IMR-90 (cell line): Measurements from ENCODE around the gene HAUS5. TPM values are rescaled to one million over a fixed set of nuclear protein-coding genes. Genes with fewer than 3 reads are reported as not detected.

Experiments used
- ATAC-seq: fragments of 200-7000 bp; cut with Tn5 transposase; 2 replicates; pipeline ENCODE4 v1.9.1; 2020; ENCODE audit warnings: low read depth, mild to moderate bottlenecking, moderate library complexity
- BruUV-seq: library from RNA; stranded (reverse); fragments of 400-500 nt; replicated peaks from 2 replicates; lab custom pipeline; 2021; lab: Mats Ljungman, UMichigan
- CTCF ChIA-PET: fragments of 300-600 bp; formaldehyde crosslinking; extraction: SDS; loops from one replicate; lab custom pipeline; 2021; ENCODE audit warnings: antibody characterized with exemption; lab: Yijun Ruan, JAX
- POLR2A ChIA-PET: fragments of 300-600 bp; sonication (Branson Sonifier 250); formaldehyde crosslinking; loops from one replicate; lab custom pipeline; 2022; ENCODE audit warnings: antibody characterized with exemption; ENCODE audit not compliant: unreplicated experiment; lab: Charles Lee
- DNase-seq: peaks from one replicate; pipeline ENCODE4 v3.0.0; 2013
- H2AFZ ChIP-seq: replicated peaks from 2 replicates; pipeline ENCODE3; 2013; ENCODE audit warnings: low read length, mild to moderate bottlenecking; ENCODE audit not compliant: poor library complexity
- H2AK5ac ChIP-seq: 2 replicates; pipeline ENCODE4 v1.6.1; 2013; ENCODE audit warnings: low read depth, low read length, inconsistent platforms
- H2AK9ac ChIP-seq: replicated peaks from 2 replicates; pipeline ENCODE3; 2013; ENCODE audit warnings: mild to moderate bottlenecking, low read depth, low read length, moderate library complexity; ENCODE audit not compliant: poor library complexity
- H2BK120ac ChIP-seq: 2 replicates; pipeline ENCODE4 v1.6.1; 2013; ENCODE audit warnings: low read depth, low read length, inconsistent platforms
- H2BK15ac ChIP-seq: 3 replicates; pipeline ENCODE4 v1.6.1; 2013; ENCODE audit warnings: low read depth, low read length, inconsistent platforms
- H2BK20ac ChIP-seq: 2 replicates; pipeline ENCODE4 v1.6.1; 2013; ENCODE audit warnings: low read depth, mild to moderate bottlenecking, inconsistent platforms, low read length, moderate library complexity
- H2BK5ac ChIP-seq: 2 replicates; pipeline ENCODE4 v1.6.1; 2013; ENCODE audit warnings: mild to moderate bottlenecking, low read depth, low read length, inconsistent platforms; ENCODE audit not compliant: poor library complexity, severe bottlenecking
- H3K14ac ChIP-seq: replicated peaks from 2 replicates; pipeline ENCODE4 v1.6.1; 2013; ENCODE audit warnings: low read depth, low read length, inconsistent platforms
- H3K18ac ChIP-seq: 2 replicates; pipeline ENCODE4 v1.6.1; 2013; ENCODE audit warnings: low read depth, low read length, control low read depth
- H3K23ac ChIP-seq: 2 replicates; pipeline ENCODE4 v1.6.1; 2013; ENCODE audit warnings: low read depth, low read length, inconsistent platforms
- H3K27ac ChIP-seq: 2 replicates; pipeline ENCODE4 v1.5.1; 2013; ENCODE audit warnings: mild to moderate bottlenecking, control low read depth, low read length; ENCODE audit not compliant: insufficient read depth
- H3K27me3 ChIP-seq: 2 replicates; pipeline ENCODE4 v1.6.1; 2013; ENCODE audit warnings: low read length; ENCODE audit not compliant: control insufficient read depth, insufficient read depth
- H3K36me3 ChIP-seq: 2 replicates; pipeline ENCODE4 v1.6.1; 2013; ENCODE audit warnings: low read length, mixed read lengths; ENCODE audit not compliant: control insufficient read depth, insufficient read depth
- H3K4ac ChIP-seq: 2 replicates; pipeline ENCODE4 v1.6.1; 2013; ENCODE audit warnings: low read depth, low read length, inconsistent platforms
- H3K4me1 ChIP-seq: 2 replicates; pipeline ENCODE4 v1.6.1; 2013; ENCODE audit warnings: low read length, mixed read lengths; ENCODE audit not compliant: control insufficient read depth, insufficient read depth
- H3K4me2 ChIP-seq: 2 replicates; pipeline ENCODE4 v1.6.1; 2013; ENCODE audit warnings: low read depth, mild to moderate bottlenecking, control low read depth, low read length, moderate library complexity
- H3K4me3 ChIP-seq: 2 replicates; pipeline ENCODE4 v1.5.1; 2013; ENCODE audit warnings: low read depth, mild to moderate bottlenecking, control low read depth, low read length, moderate library complexity; ENCODE audit not compliant: insufficient read depth
- H3K56ac ChIP-seq: 2 replicates; pipeline ENCODE4 v1.6.1; 2013; ENCODE audit warnings: low read length, inconsistent platforms; ENCODE audit not compliant: insufficient read depth; ENCODE audit errors: extremely low read depth
- H3K79me1 ChIP-seq, 2 experiments: 2 replicates each; pipeline ENCODE4 v1.6.1; 2013; ENCODE audit warnings: low read length in 2 of 2, inconsistent platforms in 1 of 2, low read depth in 1 of 2
- H3K9ac ChIP-seq: 2 replicates; pipeline ENCODE4 v1.6.1; 2013; ENCODE audit warnings: low read depth, low read length, control low read depth
- H3K9me1 ChIP-seq: 2 replicates; pipeline ENCODE4 v1.6.1; 2013; ENCODE audit warnings: low read length, inconsistent platforms; ENCODE audit not compliant: insufficient read depth
- H3K9me3 ChIP-seq: 2 replicates; pipeline ENCODE4 v1.6.1; 2013; ENCODE audit warnings: low read length; ENCODE audit not compliant: control insufficient read depth, insufficient read depth
- H4K20me1 ChIP-seq: 2 replicates; pipeline ENCODE4 v1.6.1; 2013; ENCODE audit warnings: low read length, inconsistent platforms; ENCODE audit not compliant: insufficient read depth
- H4K5ac ChIP-seq: 2 replicates; pipeline ENCODE4 v1.6.1; 2013; ENCODE audit warnings: mild to moderate bottlenecking, low read depth, low read length, control low read depth
- H4K8ac ChIP-seq, 2 experiments: 2 replicates each; pipeline ENCODE4 v1.6.1; 2013; ENCODE audit warnings: low read depth in 2 of 2, low read length in 2 of 2, control low read depth in 1 of 2, inconsistent platforms in 1 of 2
- H4K91ac ChIP-seq: 2 replicates; pipeline ENCODE4 v1.6.1; 2013; ENCODE audit warnings: low read depth, low read length, inconsistent platforms; ENCODE audit not compliant: insufficient read depth
- MAZ ChIP-seq: IDR thresholded peaks from 2 replicates; pipeline ENCODE4 v1.6.1; 2012; ENCODE audit warnings: low read depth, mild to moderate bottlenecking, low read length, improper control_type of control experiment, moderate library complexity, borderline replicate concordance
- RAD21 ChIP-seq: IDR thresholded peaks from 2 replicates; pipeline ENCODE4 v1.6.1; 2012; ENCODE audit warnings: low read length, improper control_type of control experiment
- WGBS, 2 experiments: methylation state at CpG; one replicate each; pipeline versions ENCODE4 v1.1.5 to v1.1.7; 2013; ENCODE audit warnings: missing lambda C conversion rate in 2 of 2; ENCODE audit not compliant: insufficient read length in 1 of 2; ENCODE audit errors: extremely low coverage in 2 of 2; 5-methylcytosine and 5-hydroxymethylcytosine counted together
- dilution Hi-C: fragments of 300-500 bp; cut with HindIII; formaldehyde crosslinking; loops from one replicate; pipeline ENCODE4 v1.14.3; 2018; ENCODE audit warnings: low sequenced_read_pairs; ENCODE audit not compliant: unreplicated experiment
- in situ Hi-C: fragments of 300-500 bp; cut with MboI; formaldehyde crosslinking; loops from 3 replicates; pipeline ENCODE4 v1.14.3; 2019; ENCODE audit warnings: low sequenced_read_pairs, inconsistent platforms, mixed read lengths
- intact Hi-C: fragments of 100-400 bp; cut with micrococcal nuclease; formaldehyde crosslinking; loops from 2 replicates; pipeline ENCODE4 v1.10.0; 2022
- polyA plus RNA-seq, 3 experiments: library from polyadenylated mRNA; depleted of rRNA; stranded (reverse); fragments of >200 nt; gene quantifications; 2 replicates each; pipeline ENCODE4 v1.2.3, GENCODE V29; 2012; ENCODE audit warnings: low replicate concordance in 1 of 3
- total RNA-seq: library from RNA; depleted of rRNA; stranded (reverse); fragments of >200 nt; gene quantifications from 2 replicates; pipeline ENCODE4 v1.2.3, GENCODE V29; 2012; rRNA removed

The HAUS5 gene
- total and polyA plus RNA-seq, 2 of the 4 experiments (the other 2 are of a cell fraction), result 3.4 to 6.2 TPM

DNA sequence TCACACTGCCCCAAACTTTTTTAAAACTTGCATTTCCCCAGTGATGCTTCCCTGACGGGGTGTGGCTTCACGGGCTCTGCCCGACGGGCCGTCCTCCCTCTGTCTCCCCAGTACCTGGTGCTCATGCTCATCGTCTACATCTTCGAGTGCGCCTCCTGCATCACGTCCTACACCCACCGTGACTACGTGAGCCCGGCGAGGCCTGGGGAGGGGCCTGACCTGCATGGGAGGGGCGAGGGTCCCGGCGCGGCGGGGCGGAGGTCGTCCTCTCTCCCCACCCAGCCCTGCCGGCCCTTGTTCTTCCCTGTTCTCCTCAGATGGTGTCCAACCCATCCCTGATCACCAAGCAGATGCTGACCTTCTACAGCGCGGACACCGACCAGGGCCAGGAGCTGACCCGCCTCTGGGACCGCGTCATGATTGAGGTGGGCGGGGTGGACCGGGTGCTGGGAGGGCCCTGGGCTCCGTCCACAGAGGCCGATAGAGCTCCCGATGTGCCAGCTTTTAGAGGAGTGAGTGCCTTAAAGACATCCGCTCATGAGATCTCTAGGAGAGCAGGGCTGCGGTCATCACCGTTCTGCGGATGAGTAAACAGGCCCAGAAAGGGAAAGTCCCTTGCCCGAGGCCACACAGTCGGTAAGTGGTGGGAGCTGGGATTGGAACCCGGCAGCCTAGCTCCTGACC lies 60.7 kb downstream of the HAUS5 start:
- Histone ChIP-seq H2AFZ (peak overlapping the region; percentile 92), H3K9me3 (no peaks in the 10 kb centered on the region), H3K79me1 (no peaks in the 10 kb centered on the region), H3K4me1 (no peaks in the 10 kb centered on the region), H3K14ac (no peak overlapping the region), H3K4me3 (peak overlapping the region; percentile 36), H3K9ac (peak overlapping the region; percentile 12; the same call in 1 of the 2 replicates), H3K36me3 (no peaks in the 10 kb centered on the region), H4K8ac (no peak overlapping the region; a peak in 1 of 4 replicates), H4K20me1 (no peaks in the 10 kb centered on the region), H2BK20ac (no peak overlapping the region), H2BK15ac (no peak overlapping the region), H3K9me1 (no peaks in the 10 kb centered on the region), H4K91ac (peak overlapping the region; percentile 70; the same call in 1 of the 2 replicates), H2BK120ac (no peak overlapping the region), H3K4ac (no peak overlapping the region; the same call in 1 of the 2 replicates), H2AK5ac (no peak overlapping the region), H3K4me2 (peak overlapping the region; percentile 60), H3K23ac (no peak overlapping the region), H3K18ac (no peak overlapping the region), H3K56ac (no peak overlapping the region), H2AK9ac (peak overlapping the region; percentile 76), H3K27me3 (peaks cover 7% of the 10 kb centered on the region; the same call in 1 of the 2 replicates), H2BK5ac (no peak overlapping the region), H3K27ac (no peak overlapping the region), H4K5ac (no peak overlapping the region)
- dilution Hi-C loops (no loop called here), intact Hi-C loops (no loop called here), in situ Hi-C loops (no loop called here)
- POLR2A ChIA-PET, result no interaction called here
- no TSS peak for BruUV-seq
- DNase-seq (peak; percentile 62), ATAC-seq (peak; percentile 98)
- WGBS, 2 experiments, result 13% methylated on average over 11 of the region's 39 CpGs; no CpG with 5 or more reads in 1 of the 2 experiments
- CTCF ChIA-PET, result no interaction called here
- TF ChIP-seq MAZ (peak; percentile 37; the same call in 1 of the 2 replicates), RAD21 (no peak)

Other genes with a start within 250 kb of the HAUS5 start
- gene GPR42, start 241.7 kb upstream of the HAUS5 start, total RNA-seq, result not detected in 2 replicates
- not detected in 2 replicates for gene GPR42, start 241.7 kb upstream of the HAUS5 start, polyA plus RNA-seq (2012; rRNA removed)
- not detected in 2 replicates for gene FFAR2, start 164.5 kb upstream of the HAUS5 start, total RNA-seq
- gene FFAR2, start 164.5 kb upstream of the HAUS5 start, polyA plus RNA-seq (2012; rRNA removed), result not detected in 2 replicates
- gene KRTDAP, start 122.3 kb upstream of the HAUS5 start, total RNA-seq, result not detected in 2 replicates
- not detected in 2 replicates for gene KRTDAP, start 122.3 kb upstream of the HAUS5 start, polyA plus RNA-seq (2012; rRNA removed)
- gene DMKN, start 99.1 kb upstream of the HAUS5 start, total RNA-seq, result 0.28 and 0.36 TPM in 2 replicates
- 2.2 and 2.4 TPM in 2 replicates for gene DMKN, start 99.1 kb upstream of the HAUS5 start, polyA plus RNA-seq (2012; rRNA removed)
- gene SBSN, start 84.4 kb upstream of the HAUS5 start, total RNA-seq, result 0.56 and 0.72 TPM in 2 replicates
- gene SBSN, start 84.4 kb upstream of the HAUS5 start, polyA plus RNA-seq (2012; rRNA removed), result 6.4 and 6.9 TPM in 2 replicates
- not detected in 2 replicates for gene GAPDHS, start 79.3 kb upstream of the HAUS5 start, total RNA-seq
- gene GAPDHS, start 79.3 kb upstream of the HAUS5 start, polyA plus RNA-seq (2012; rRNA removed), result not detected in 2 replicates
- 59.2 and 67.6 TPM in 2 replicates for gene TMEM147, start 67.1 kb upstream of the HAUS5 start, total RNA-seq
- 108 and 132 TPM in 2 replicates for gene TMEM147, start 67.1 kb upstream of the HAUS5 start, polyA plus RNA-seq (2012; rRNA removed)
- not detected in 2 replicates for gene ATP4A, start 49.1 kb upstream of the HAUS5 start, total RNA-seq
- not detected in 2 replicates for gene ATP4A, start 49.1 kb upstream of the HAUS5 start, polyA plus RNA-seq (2012; rRNA removed)
- gene PMIS2, start 26.6 kb upstream of the HAUS5 start, total RNA-seq, result not detected in 2 replicates
- not detected in 2 replicates for gene PMIS2, start 26.6 kb upstream of the HAUS5 start, polyA plus RNA-seq (2012; rRNA removed)
- 19.0 and 20.6 TPM in 2 replicates for gene RBM42, start 16.3 kb downstream of the HAUS5 start, total RNA-seq
- gene RBM42, start 16.3 kb downstream of the HAUS5 start, polyA plus RNA-seq (2012; rRNA removed), result 41.5 and 53.9 TPM in 2 replicates
- gene ETV2, start 29.0 kb downstream of the HAUS5 start, total RNA-seq, result 0.28 TPM in 1 of 2 replicates, not detected in the other
- gene ETV2, start 29.0 kb downstream of the HAUS5 start, polyA plus RNA-seq (2012; rRNA removed), result 1.2 and 1.4 TPM in 2 replicates
- gene COX6B1, start 35.6 kb downstream of the HAUS5 start, total RNA-seq, result 913 and 983 TPM in 2 replicates
- gene COX6B1, start 35.6 kb downstream of the HAUS5 start, polyA plus RNA-seq (2012; rRNA removed), result 824 and 914 TPM in 2 replicates
- not detected in 2 replicates for gene UPK1A, start 53.8 kb downstream of the HAUS5 start, total RNA-seq
- 0.20 and 0.21 TPM in 2 replicates for gene UPK1A, start 53.8 kb downstream of the HAUS5 start, polyA plus RNA-seq (2012; rRNA removed)
- not detected in 2 replicates for gene ZBTB32, start 91.8 kb downstream of the HAUS5 start, total RNA-seq
- not detected in 2 replicates for gene ZBTB32, start 91.8 kb downstream of the HAUS5 start, polyA plus RNA-seq (2012; rRNA removed)
- gene KMT2B, start 105.3 kb downstream of the HAUS5 start, total RNA-seq, result 1.9 and 3.0 TPM in 2 replicates
- 27.5 and 30.7 TPM in 2 replicates for gene KMT2B, start 105.3 kb downstream of the HAUS5 start, polyA plus RNA-seq (2012; rRNA removed)
- 0.72 and 2.8 TPM in 2 replicates for gene IGFLR1, start 129.7 kb downstream of the HAUS5 start, total RNA-seq
- gene IGFLR1, start 129.7 kb downstream of the HAUS5 start, polyA plus RNA-seq (2012; rRNA removed), result 2.7 and 3.8 TPM in 2 replicates
- gene U2AF1L4, start 132.7 kb downstream of the HAUS5 start, total RNA-seq, result 6.1 and 8.1 TPM in 2 replicates
- 15.0 and 15.6 TPM in 2 replicates for gene U2AF1L4, start 132.7 kb downstream of the HAUS5 start, polyA plus RNA-seq (2012; rRNA removed)
- gene PSENEN, start 132.9 kb downstream of the HAUS5 start, total RNA-seq, result 8.6 and 9.0 TPM in 2 replicates
- gene PSENEN, start 132.9 kb downstream of the HAUS5 start, polyA plus RNA-seq (2012; rRNA removed), result 47.0 and 59.1 TPM in 2 replicates
- 12.7 and 12.8 TPM in 2 replicates for gene LIN37, start 135.8 kb downstream of the HAUS5 start, total RNA-seq
- 17.2 and 23.1 TPM in 2 replicates for gene LIN37, start 135.8 kb downstream of the HAUS5 start, polyA plus RNA-seq (2012; rRNA removed)
- gene HSPB6, start 144.3 kb downstream of the HAUS5 start, total RNA-seq, result 5.7 and 6.9 TPM in 2 replicates
- 188 and 206 TPM in 2 replicates for gene HSPB6, start 144.3 kb downstream of the HAUS5 start, polyA plus RNA-seq (2012; rRNA removed)
- gene PROSER3, start 145.4 kb downstream of the HAUS5 start, total RNA-seq, result 3.3 and 5.4 TPM in 2 replicates
- 17.9 and 21.8 TPM in 2 replicates for gene PROSER3, start 145.4 kb downstream of the HAUS5 start, polyA plus RNA-seq (2012; rRNA removed)
- 0.28 and 0.72 TPM in 2 replicates for gene ARHGAP33, start 162.8 kb downstream of the HAUS5 start, total RNA-seq
- gene ARHGAP33, start 162.8 kb downstream of the HAUS5 start, polyA plus RNA-seq (2012; rRNA removed), result 11.9 and 16.3 TPM in 2 replicates
- gene PRODH2, start 200.1 kb downstream of the HAUS5 start, total RNA-seq, result not detected in 2 replicates
- not detected in 2 replicates for gene PRODH2, start 200.1 kb downstream of the HAUS5 start, polyA plus RNA-seq (2012; rRNA removed)
- gene NPHS1, start 239.8 kb downstream of the HAUS5 start, total RNA-seq, result not detected in 2 replicates
- not detected in 2 replicates for gene NPHS1, start 239.8 kb downstream of the HAUS5 start, polyA plus RNA-seq (2012; rRNA removed)
- gene KIRREL2, start 244.2 kb downstream of the HAUS5 start, total RNA-seq, result not detected in 2 replicates
- 0.04 TPM in 1 of 2 replicates, not detected in the other for gene KIRREL2, start 244.2 kb downstream of the HAUS5 start, polyA plus RNA-seq (2012; rRNA removed)